Stomach (tissue), 9 donors: Measurements from ENCODE around the gene ZNF154. TPM values are rescaled to one million over a fixed set of nuclear protein-coding genes. Genes with fewer than 3 reads are reported as not detected.

Experiments used
- DNase-seq, 2 donors: peaks; one replicate each; pipeline versions ENCODE4 v3.0.0 to v3.0.0-alpha.2; 2013 to 2019
- H3K27ac ChIP-seq, 5 donors: fragments of 200-600 bp in 4 of 5; sonication (generic) in 4 of 5; one replicate each; pipeline ENCODE4 v1.5.1; 2013 to 2019; ENCODE audit warnings: mild to moderate bottlenecking in 1 of 5, moderate library complexity in 1 of 5
- H3K27me3 ChIP-seq, 3 donors: fragments of 200-600 bp; sonication (generic); one replicate each; pipeline ENCODE4 v1.5.1; 2017 to 2019; ENCODE audit warnings: mixed run types in 1 of 3
- H3K36me3 ChIP-seq, 4 donors: fragments of 200-600 bp; sonication (generic); 1 replicate in 3 of 4; 2 replicates in 1 of 4; pipeline ENCODE4 v1.5.1; 2016 to 2019
- H3K4me1 ChIP-seq, 4 donors: fragments of 200-600 bp; sonication (generic); one replicate each; pipeline ENCODE4 v1.5.1; 2016 to 2019
- H3K4me3 ChIP-seq, 4 donors: fragments of 200-600 bp; sonication (generic) in 3 of 4; one replicate each; pipeline ENCODE4 v1.5.1; 2016 to 2019; ENCODE audit warnings: mild to moderate bottlenecking in 1 of 4
- H3K9me3 ChIP-seq, 4 donors: fragments of 200-600 bp; sonication (generic); one replicate each; pipeline ENCODE4 v1.5.1; 2016 to 2019
- CTCF ChIP-seq, 7 experiments: fragments of 450-650 bp in 4 of 7; fragments of 200-600 bp in 3 of 7; sonication (generic) in 3 of 7; IDR thresholded peaks; one replicate each; pipeline ENCODE4 v1.5.1; 2016 to 2019; ENCODE audit warnings: antibody characterized with exemption in 7 of 7, control low read depth in 2 of 7, mild to moderate bottlenecking in 1 of 7
- EP300 ChIP-seq: sonication (generic); formaldehyde crosslinking; IDR thresholded peaks from one replicate; pipeline ENCODE4 v1.6.1; 2017; ENCODE audit warnings: antibody characterized with exemption
- POLR2A ChIP-seq, 4 donors: fragments of 450-650 bp; IDR thresholded peaks; one replicate each; pipeline ENCODE4 v1.6.1; 2016; ENCODE audit warnings: antibody characterized with exemption in 4 of 4, control low read depth in 2 of 4, mild to moderate bottlenecking in 1 of 4, moderate library complexity in 1 of 4
- POLR2AphosphoS5 ChIP-seq, 3 donors: sonication (generic); formaldehyde crosslinking; IDR thresholded peaks; one replicate each; pipeline ENCODE4 v1.6.1; 2016; ENCODE audit warnings: antibody characterized with exemption in 3 of 3
- WGBS, 5 donors: extraction: QIAGEN DNeasy Blood & Tissue Kit in 3 of 5; methylation state at CpG; one replicate each; pipeline versions ENCODE4 v1.1.5 to v1.1.7; 2013 to 2018; 5-methylcytosine and 5-hydroxymethylcytosine counted together
- intact Hi-C: fragments of 100-400 bp; cut with DNase I; formaldehyde crosslinking; loops from one replicate; pipeline ENCODE4 v1.15.1; 2023; ENCODE audit warnings: low total_unique reads
- polyA plus RNA-seq, 3 donors: library from polyadenylated mRNA; stranded (reverse); fragments of 200-250 nt; gene quantifications; one replicate each; pipeline ENCODE4 v1.2.3, GENCODE V29; 2013
- total RNA-seq, 5 donors: library from RNA; depleted of rRNA; stranded (reverse); fragments of >200 nt; gene quantifications; one replicate each; pipeline versions ENCODE4 v1.1.0 to v1.2.3, GENCODE V29; 2014 to 2016
- donor health status: healthy with polysubstance abuse.
- donor health status: Bipolar disorder and iron deficiency.
- donor health status: healthy.

Gene ZNF154
- total and polyA plus RNA-seq, 8 donors, result 0.25 to 21.8 (median 0.60) TPM; not detected in 2

- Histone ChIP-seq H3K4me1 (no peaks in the 10 kb centered on the region), H3K27ac (no peak overlapping the region), H3K9me3 (peaks cover 30 to 100% (median 86%) of the 10 kb centered on the region in 4 donors), H3K4me3 (no peak overlapping the region), H3K27me3 (no peaks in the 10 kb centered on the region), H3K36me3 (peaks cover 0 to 62% (median 24%) of the 10 kb centered on the region in 4 donors)
- intact Hi-C loops, result no loop called here
- WGBS, 5 donors, result 67 to 78% (median 69%) methylated on average over 1 of the region's 1 CpG
- no peak for DNase-seq
- TF ChIP-seq EP300, result no peak
- no peak for TF ChIP-seq POLR2AphosphoS5 (IDR thresholded peaks at IDR 0.05)
- TF ChIP-seq CTCF (IDR thresholded peaks at IDR 0.05), result no peak
- TF ChIP-seq POLR2A (IDR thresholded peaks at IDR 0.05), result no peak
These were observed 3.2 kb upstream of the ZNF154 start for GRCh38 chr19:57712222-57712621.

GRCh38 chr19:57709616-57710015 lies 612 bp upstream of the ZNF154 start:
- Histone ChIP-seq H3K36me3 (peaks cover 0 to 47% (median 14%) of the 10 kb centered on the region in 4 donors), H3K9me3 (peaks cover 39 to 100% (median 92%) of the 10 kb centered on the region in 4 donors), H3K4me3 (peak overlapping the region in 2 of 4 donors; percentile 45 to 54), H3K27ac (peak overlapping the region in 1 of 5 donors; percentile 67), H3K4me1 (no peaks in the 10 kb centered on the region), H3K27me3 (no peaks in the 10 kb centered on the region)
- WGBS, 5 donors, result 56 to 68% (median 63%) methylated on average over 15 of the region's 15 CpGs
- intact Hi-C loops, result no loop called here
- DNase-seq, result peak in 1 of 2 donors; percentile 31
- TF ChIP-seq POLR2A (IDR thresholded peaks at IDR 0.05), result no peak
- TF ChIP-seq CTCF (IDR thresholded peaks at IDR 0.05), result no peak
- no peak for TF ChIP-seq POLR2AphosphoS5 (IDR thresholded peaks at IDR 0.05)
- TF ChIP-seq EP300, result no peak

GRCh38 chr19:57706346-57706745 lies 2.7 kb downstream of the ZNF154 start:
- H3K27me3 ChIP-seq, result no peaks in the 10 kb centered on the region
- TF ChIP-seq POLR2AphosphoS5 (IDR thresholded peaks at IDR 0.05), result no peak
- TF ChIP-seq POLR2A (IDR thresholded peaks at IDR 0.05), result no peak
- intact Hi-C loops, result no loop called here
- no peak for DNase-seq
- H3K36me3 ChIP-seq, result peaks cover 15 to 56% (median 30%) of the 10 kb centered on the region in 4 donors
- no peak overlapping the region for H3K4me3 ChIP-seq
- WGBS, 5 donors, result 94 to 100% (median 98%) methylated on average over 1 of the region's 1 CpG
- no peak overlapping the region for H3K27ac ChIP-seq
- H3K9me3 ChIP-seq, result peaks cover 55 to 100% (median 94%) of the 10 kb centered on the region in 4 donors
- no peaks in the 10 kb centered on the region for H3K4me1 ChIP-seq

- Histone ChIP-seq H3K9me3 (peaks cover 57 to 100% (median 96%) of the 10 kb centered on the region in 4 donors), H3K36me3 (peaks cover 25 to 78% (median 48%) of the 10 kb centered on the region in 4 donors), H3K27ac (no peak overlapping the region), H3K4me3 (no peak overlapping the region), H3K27me3 (no peaks in the 10 kb centered on the region), H3K4me1 (no peaks in the 10 kb centered on the region)
- 94 to 99% (median 97%) methylated on average over 4 to 6 of the region's 6 CpGs for WGBS, 5 donors
- no peak for TF ChIP-seq POLR2A (IDR thresholded peaks at IDR 0.05)
- TF ChIP-seq POLR2AphosphoS5 (IDR thresholded peaks at IDR 0.05), result no peak
- TF ChIP-seq CTCF (IDR thresholded peaks at IDR 0.05), result no peak
- TF ChIP-seq EP300, result no peak
- intact Hi-C loops, result no loop called here
- no peak for DNase-seq
These were observed 7.4 kb downstream of the ZNF154 start for GRCh38 chr19:57701625-57702024.

- H3K27me3 ChIP-seq, result no peaks in the 10 kb centered on the region
- 95 to 99% (median 96%) methylated on average over 3 of the region's 3 CpGs for WGBS, 5 donors
- TF ChIP-seq EP300, result no peak
- TF ChIP-seq CTCF (IDR thresholded peaks at IDR 0.05), result no peak
- DNase-seq, result no peak
- H3K4me1 ChIP-seq, result no peaks in the 10 kb centered on the region
- H3K36me3 ChIP-seq, result peaks cover 31 to 83% (median 58%) of the 10 kb centered on the region in 4 donors
- no peak overlapping the region for H3K27ac ChIP-seq
- H3K9me3 ChIP-seq, result peaks cover 78 to 100% (median 95%) of the 10 kb centered on the region in 4 donors
- intact Hi-C loops, result no loop called here
- H3K4me3 ChIP-seq, result no peak overlapping the region
These were observed 19.3 kb downstream of the ZNF154 start for GRCh38 chr19:57689750-57690149.
